ENCODE data around the gene ANKFN1. TPM values are rescaled to one million over a fixed set of nuclear protein-coding genes. Genes with fewer than 3 reads are reported as not detected.

ANKFN1 gene
- total RNA-seq, 1 donor from 2014 or later: 2.4 TPM

DNA sequence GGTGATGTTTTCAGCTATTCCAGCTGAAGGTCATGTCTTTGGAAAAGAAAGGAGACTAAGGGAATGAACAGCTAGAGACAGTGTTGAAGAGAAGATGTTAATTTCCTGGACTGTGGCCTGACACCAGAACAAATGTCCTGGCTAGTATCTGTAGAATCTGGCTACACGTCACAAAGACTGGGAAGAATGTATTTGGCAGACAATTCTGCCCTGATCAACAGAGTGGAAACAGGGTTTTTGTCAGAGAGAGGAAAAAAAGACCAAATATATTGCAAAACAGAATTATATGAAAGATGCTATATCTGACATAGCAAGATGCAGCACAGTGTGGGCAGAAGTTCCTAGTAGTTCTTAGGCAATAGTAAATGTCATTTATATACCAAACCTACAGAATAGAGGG, 17.0 kb upstream of the ANKFN1 start:
- DNase-seq (ENCODE audit: extremely low spot score, unreplicated experiment): no peak

DNA sequence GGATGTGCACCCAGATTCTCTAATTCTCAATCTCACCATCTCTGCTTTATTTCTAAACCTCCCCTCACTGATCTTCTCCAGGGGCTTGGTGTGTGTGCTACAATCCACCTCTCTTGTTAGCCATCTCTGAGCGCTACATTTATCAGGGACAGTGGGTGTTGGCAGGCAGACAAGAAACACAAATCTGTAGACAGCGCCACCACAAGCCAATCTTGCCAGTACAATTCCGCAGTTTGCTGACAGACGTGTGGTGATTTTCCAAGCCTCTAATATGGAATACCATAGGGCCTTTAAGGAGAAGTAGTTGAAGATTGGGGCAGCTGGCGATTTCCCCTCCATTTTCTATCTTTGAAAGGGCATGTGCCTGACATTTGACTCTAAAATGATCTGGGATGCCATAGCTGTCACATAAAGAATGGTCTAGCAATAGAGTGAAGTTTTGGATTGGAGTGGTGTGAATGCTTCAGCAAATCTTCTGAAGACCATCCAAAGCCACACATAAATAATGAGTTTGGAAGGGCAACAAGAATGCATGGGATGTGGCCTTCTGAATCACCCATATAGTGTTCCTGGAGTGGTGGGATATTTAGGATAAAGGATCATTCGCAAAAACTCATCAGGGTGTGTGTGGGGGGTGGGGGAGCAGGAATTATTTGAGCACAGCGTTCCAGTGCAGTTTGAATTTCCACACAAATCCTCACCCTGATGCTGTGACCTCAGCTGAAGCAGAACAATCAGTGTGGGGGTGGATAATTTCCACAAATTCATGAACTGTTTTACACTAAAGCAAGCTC, 12.0 kb upstream of the ANKFN1 start:
- TF ChIP-seq, protein P1, sequence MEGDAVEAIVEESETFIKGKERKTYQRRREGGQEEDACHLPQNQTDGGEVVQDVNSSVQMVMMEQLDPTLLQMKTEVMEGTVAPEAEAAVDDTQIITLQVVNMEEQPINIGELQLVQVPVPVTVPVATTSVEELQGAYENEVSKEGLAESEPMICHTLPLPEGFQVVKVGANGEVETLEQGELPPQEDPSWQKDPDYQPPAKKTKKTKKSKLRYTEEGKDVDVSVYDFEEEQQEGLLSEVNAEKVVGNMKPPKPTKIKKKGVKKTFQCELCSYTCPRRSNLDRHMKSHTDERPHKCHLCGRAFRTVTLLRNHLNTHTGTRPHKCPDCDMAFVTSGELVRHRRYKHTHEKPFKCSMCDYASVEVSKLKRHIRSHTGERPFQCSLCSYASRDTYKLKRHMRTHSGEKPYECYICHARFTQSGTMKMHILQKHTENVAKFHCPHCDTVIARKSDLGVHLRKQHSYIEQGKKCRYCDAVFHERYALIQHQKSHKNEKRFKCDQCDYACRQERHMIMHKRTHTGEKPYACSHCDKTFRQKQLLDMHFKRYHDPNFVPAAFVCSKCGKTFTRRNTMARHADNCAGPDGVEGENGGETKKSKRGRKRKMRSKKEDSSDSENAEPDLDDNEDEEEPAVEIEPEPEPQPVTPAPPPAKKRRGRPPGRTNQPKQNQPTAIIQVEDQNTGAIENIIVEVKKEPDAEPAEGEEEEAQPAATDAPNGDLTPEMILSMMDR (conservative IDR thresholded peaks at IDR 0.05): no peak
- Mint-ChIP-seq H3K27me3 (peaks cover 20% of the 10 kb centered on the region), H3K9me3 (no peaks in the 10 kb centered on the region), H3K27ac (no peak overlapping the region), H3K36me3 (no peaks in the 10 kb centered on the region), H3K4me3 (no peak overlapping the region), H3K4me1 (ENCODE audit: unreplicated experiment) (no peaks in the 10 kb centered on the region)
- no peak for DNase-seq (ENCODE audit: extremely low spot score, unreplicated experiment)

More for the DNA sequence above, 17.0 kb upstream of the ANKFN1 start:
- Mint-ChIP-seq H3K36me3 (no peaks in the 10 kb centered on the region), H3K9me3 (no peaks in the 10 kb centered on the region), H3K4me1 (ENCODE audit: unreplicated experiment) (peaks cover 4% of the 10 kb centered on the region), H3K4me3 (no peak overlapping the region), H3K27me3 (peaks cover 18% of the 10 kb centered on the region), H3K27ac (no peak overlapping the region)
- TF ChIP-seq, protein P1 (conservative IDR thresholded peaks at IDR 0.05): no peak

DNA sequence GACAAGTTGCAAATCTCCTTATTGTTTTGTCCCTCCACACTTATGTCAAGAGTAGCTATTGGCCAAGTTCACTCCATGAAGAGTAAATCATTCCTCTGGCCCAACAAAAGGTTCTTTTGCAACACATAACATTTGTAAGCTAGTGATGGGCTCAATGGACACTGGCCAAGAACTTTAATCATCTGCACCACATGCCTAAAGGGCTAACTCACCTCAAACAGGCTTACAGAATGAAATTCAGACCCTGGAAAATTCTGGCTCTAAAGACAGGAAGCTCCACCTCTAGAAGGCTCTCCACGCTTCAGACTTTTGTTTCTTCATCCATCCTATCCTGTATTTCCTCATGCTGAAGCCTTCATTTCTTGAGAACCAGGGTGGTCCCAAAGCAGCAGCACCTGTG, 10.9 kb upstream of the ANKFN1 start:
- peaks cover 24% of the 10 kb centered on the region for H3K27me3 Mint-ChIP-seq
- TF ChIP-seq, protein P1 (conservative IDR thresholded peaks at IDR 0.05): no peak
- no peaks in the 10 kb centered on the region for H3K9me3 Mint-ChIP-seq
- no peaks in the 10 kb centered on the region for H3K4me1 Mint-ChIP-seq (ENCODE audit: unreplicated experiment)
- H3K36me3 Mint-ChIP-seq: no peaks in the 10 kb centered on the region
- no peak for DNase-seq (ENCODE audit: extremely low spot score, unreplicated experiment)
- no peak overlapping the region for H3K27ac Mint-ChIP-seq
- no peak overlapping the region for H3K4me3 Mint-ChIP-seq

DNA sequence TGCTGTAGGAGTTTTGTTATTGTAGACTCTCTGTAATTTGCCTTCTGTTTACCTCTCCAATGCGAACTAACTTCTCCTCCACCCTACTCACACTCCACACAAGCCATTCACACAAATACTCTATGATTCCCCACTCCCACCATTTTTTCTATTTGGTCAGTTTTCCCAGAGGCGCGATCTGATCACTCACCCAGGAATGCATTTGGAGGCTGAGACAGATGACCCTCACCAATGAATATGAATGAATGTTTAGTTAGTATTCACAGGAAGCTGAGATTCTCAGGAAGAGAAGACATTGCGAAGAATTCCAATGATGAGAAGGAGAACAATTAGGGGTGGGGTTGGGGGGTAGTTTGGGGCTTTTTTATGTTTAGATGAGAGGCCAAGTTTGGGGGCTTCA, 10.5 kb upstream of the ANKFN1 start:
- peaks cover 24% of the 10 kb centered on the region for H3K27me3 Mint-ChIP-seq
- TF ChIP-seq, protein P1 (conservative IDR thresholded peaks at IDR 0.05): no peak
- no peak overlapping the region for H3K27ac Mint-ChIP-seq
- H3K9me3 Mint-ChIP-seq: no peaks in the 10 kb centered on the region
- H3K4me3 Mint-ChIP-seq: no peak overlapping the region
- no peaks in the 10 kb centered on the region for H3K4me1 Mint-ChIP-seq (ENCODE audit: unreplicated experiment)
- DNase-seq (ENCODE audit: extremely low spot score, unreplicated experiment): no peak
- no peaks in the 10 kb centered on the region for H3K36me3 Mint-ChIP-seq

DNA sequence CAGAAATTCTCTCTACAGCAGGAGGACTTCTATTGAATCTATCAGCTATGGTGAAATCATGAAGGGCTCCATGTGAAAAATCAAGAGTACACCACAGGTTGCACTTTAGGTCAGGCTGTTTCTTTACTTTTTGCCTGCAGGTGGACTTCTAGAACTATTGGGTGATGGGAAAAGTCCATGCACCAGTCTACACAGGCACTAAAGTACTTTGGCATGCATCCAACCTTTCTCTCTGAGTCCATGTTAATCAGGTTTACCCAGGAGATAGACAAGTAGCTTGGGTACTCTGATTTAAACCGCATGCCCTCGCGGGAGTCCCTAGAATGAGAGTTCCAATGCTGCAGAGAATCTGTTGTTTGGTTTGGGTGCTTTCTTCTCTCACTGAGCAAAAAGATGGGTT, 9.1 kb upstream of the ANKFN1 start:
- DNase-seq (ENCODE audit: extremely low spot score, unreplicated experiment): no peak
- Mint-ChIP-seq H3K4me1 (ENCODE audit: unreplicated experiment) (no peaks in the 10 kb centered on the region), H3K27ac (no peak overlapping the region), H3K9me3 (no peaks in the 10 kb centered on the region), H3K27me3 (peaks cover 25% of the 10 kb centered on the region), H3K4me3 (no peak overlapping the region), H3K36me3 (no peaks in the 10 kb centered on the region)
- TF ChIP-seq, protein P1 (conservative IDR thresholded peaks at IDR 0.05): no peak
